ENCODE data around the gene RGS6.

RGS6 gene

GRCh38 chr14:72064501-72064900 is 132.3 kb downstream of the RGS6 start:
- Histone ChIP-seq H3K9ac (ENCODE audit: insufficient read length, low read depth) (no peak overlapping the region), H3K36me3 (ENCODE audit: insufficient read depth, insufficient read length, low read length) (no peaks in the 10 kb centered on the region), H3K4me3 (ENCODE audit: insufficient read length, low read depth) (no peak overlapping the region), H3K4me1 (ENCODE audit: insufficient read depth, insufficient read length) (no peaks in the 10 kb centered on the region), H3K27me3 (ENCODE audit: insufficient read depth, insufficient read length) (no peaks in the 10 kb centered on the region), H3K9me3 (ENCODE audit: insufficient read depth, low read length) (no peaks in the 10 kb centered on the region)
- no peak for TF ChIP-seq ZNF274 (IDR thresholded peaks at IDR 0.05; ENCODE audit: low read depth, low read length)
- TF ChIP-seq YY1 (IDR thresholded peaks at IDR 0.05; ENCODE audit: insufficient read depth, insufficient read length), result no peak
- TF ChIP-seq SUZ12 (IDR thresholded peaks at IDR 0.05; ENCODE audit: extremely low read depth, insufficient read depth, insufficient read length), result no peak
- DNase-seq (ENCODE audit: low read depth, low spot score), result no peak

GRCh38 chr14:72070458-72070857 is 138.2 kb downstream of the RGS6 start:
- DNase-seq (ENCODE audit: low read depth, low spot score), result no peak
- no peaks in the 10 kb centered on the region for H3K9me3 ChIP-seq (ENCODE audit: insufficient read depth, low read length)
- H3K4me3 ChIP-seq (ENCODE audit: insufficient read length, low read depth), result no peak overlapping the region
- no peaks in the 10 kb centered on the region for H3K27me3 ChIP-seq (ENCODE audit: insufficient read depth, insufficient read length)
- no peaks in the 10 kb centered on the region for H3K36me3 ChIP-seq (ENCODE audit: insufficient read depth, insufficient read length, low read length)
- H3K4me1 ChIP-seq (ENCODE audit: insufficient read depth, insufficient read length), result no peaks in the 10 kb centered on the region
- no peak overlapping the region for H3K9ac ChIP-seq (ENCODE audit: insufficient read length, low read depth)
- TF ChIP-seq ZNF274 (IDR thresholded peaks at IDR 0.05; ENCODE audit: low read depth, low read length), result no peak
- TF ChIP-seq YY1 (IDR thresholded peaks at IDR 0.05; ENCODE audit: insufficient read depth, insufficient read length), result no peak
- no peak for TF ChIP-seq SUZ12 (IDR thresholded peaks at IDR 0.05; ENCODE audit: extremely low read depth, insufficient read depth, insufficient read length)

GRCh38 chr14:72075649-72076334 is 143.6 kb downstream of the RGS6 start:
- TF ChIP-seq ZNF274 (IDR thresholded peaks at IDR 0.05; ENCODE audit: low read depth, low read length) (no peak), YY1 (IDR thresholded peaks at IDR 0.05; ENCODE audit: insufficient read depth, insufficient read length) (no peak), SUZ12 (IDR thresholded peaks at IDR 0.05; ENCODE audit: extremely low read depth, insufficient read depth, insufficient read length) (no peak)
- Histone ChIP-seq H3K4me3 (ENCODE audit: insufficient read length, low read depth) (no peak overlapping the region), H3K27me3 (ENCODE audit: insufficient read depth, insufficient read length) (no peaks in the 10 kb centered on the region), H3K9ac (ENCODE audit: insufficient read length, low read depth) (no peak overlapping the region), H3K9me3 (ENCODE audit: insufficient read depth, low read length) (0 out of 2 replicates have a peak, but pooled peaks cover 5% of the 10 kb centered on the region), H3K4me1 (ENCODE audit: insufficient read depth, insufficient read length) (no peaks in the 10 kb centered on the region), H3K36me3 (ENCODE audit: insufficient read depth, insufficient read length, low read length) (no peaks in the 10 kb centered on the region)
- DNase-seq (ENCODE audit: low read depth, low spot score), result peak; percentile 57

GRCh38 chr14:72081137-72081536 is 148.9 kb downstream of the RGS6 start:
- Histone ChIP-seq H3K27me3 (ENCODE audit: insufficient read depth, insufficient read length) (no peaks in the 10 kb centered on the region), H3K36me3 (ENCODE audit: insufficient read depth, insufficient read length, low read length) (no peaks in the 10 kb centered on the region), H3K4me3 (ENCODE audit: insufficient read length, low read depth) (no peak overlapping the region), H3K9ac (ENCODE audit: insufficient read length, low read depth) (no peak overlapping the region), H3K4me1 (ENCODE audit: insufficient read depth, insufficient read length) (no peaks in the 10 kb centered on the region), H3K9me3 (ENCODE audit: insufficient read depth, low read length) (0 out of 2 replicates have a peak, but pooled peaks cover 5% of the 10 kb centered on the region)
- TF ChIP-seq SUZ12 (IDR thresholded peaks at IDR 0.05; ENCODE audit: extremely low read depth, insufficient read depth, insufficient read length), result no peak
- no peak for TF ChIP-seq YY1 (IDR thresholded peaks at IDR 0.05; ENCODE audit: insufficient read depth, insufficient read length)
- no peak for TF ChIP-seq ZNF274 (IDR thresholded peaks at IDR 0.05; ENCODE audit: low read depth, low read length)
- no peak for DNase-seq (ENCODE audit: low read depth, low spot score)

GRCh38 chr14:72084935-72085334 is 152.7 kb downstream of the RGS6 start:
- Histone ChIP-seq H3K36me3 (ENCODE audit: insufficient read depth, insufficient read length, low read length) (no peaks in the 10 kb centered on the region), H3K4me1 (ENCODE audit: insufficient read depth, insufficient read length) (no peaks in the 10 kb centered on the region), H3K9ac (ENCODE audit: insufficient read length, low read depth) (no peak overlapping the region), H3K27me3 (ENCODE audit: insufficient read depth, insufficient read length) (no peaks in the 10 kb centered on the region), H3K4me3 (ENCODE audit: insufficient read length, low read depth) (no peak overlapping the region), H3K9me3 (ENCODE audit: insufficient read depth, low read length) (no peaks in the 10 kb centered on the region)
- no peak for TF ChIP-seq ZNF274 (IDR thresholded peaks at IDR 0.05; ENCODE audit: low read depth, low read length)
- TF ChIP-seq SUZ12 (IDR thresholded peaks at IDR 0.05; ENCODE audit: extremely low read depth, insufficient read depth, insufficient read length), result no peak
- TF ChIP-seq YY1 (IDR thresholded peaks at IDR 0.05; ENCODE audit: insufficient read depth, insufficient read length), result no peak
- DNase-seq (ENCODE audit: low read depth, low spot score), result no peak

- H3K9me3 ChIP-seq (ENCODE audit: insufficient read depth, low read length), result no peaks in the 10 kb centered on the region
- H3K9ac ChIP-seq (ENCODE audit: insufficient read length, low read depth), result no peak overlapping the region
- DNase-seq (ENCODE audit: low read depth, low spot score), result no peak
- H3K27me3 ChIP-seq (ENCODE audit: insufficient read depth, insufficient read length), result no peaks in the 10 kb centered on the region
- no peak for TF ChIP-seq ZNF274 (IDR thresholded peaks at IDR 0.05; ENCODE audit: low read depth, low read length)
- TF ChIP-seq YY1 (IDR thresholded peaks at IDR 0.05; ENCODE audit: insufficient read depth, insufficient read length), result no peak
- no peak for TF ChIP-seq SUZ12 (IDR thresholded peaks at IDR 0.05; ENCODE audit: extremely low read depth, insufficient read depth, insufficient read length)
- H3K4me3 ChIP-seq (ENCODE audit: insufficient read length, low read depth), result no peak overlapping the region
- no peaks in the 10 kb centered on the region for H3K36me3 ChIP-seq (ENCODE audit: insufficient read depth, insufficient read length, low read length)
- no peaks in the 10 kb centered on the region for H3K4me1 ChIP-seq (ENCODE audit: insufficient read depth, insufficient read length)
These were observed 157.4 kb downstream of the RGS6 start for GRCh38 chr14:72089625-72090024.

GRCh38 chr14:72094844-72095582 is 162.8 kb downstream of the RGS6 start:
- no peak for TF ChIP-seq YY1 (IDR thresholded peaks at IDR 0.05; ENCODE audit: insufficient read depth, insufficient read length)
- TF ChIP-seq ZNF274 (IDR thresholded peaks at IDR 0.05; ENCODE audit: low read depth, low read length), result no peak
- TF ChIP-seq SUZ12 (IDR thresholded peaks at IDR 0.05; ENCODE audit: extremely low read depth, insufficient read depth, insufficient read length), result no peak
- H3K4me1 ChIP-seq (ENCODE audit: insufficient read depth, insufficient read length), result no peaks in the 10 kb centered on the region
- no peak overlapping the region for H3K9ac ChIP-seq (ENCODE audit: insufficient read length, low read depth)
- DNase-seq (ENCODE audit: low read depth, low spot score), result no peak
- no peaks in the 10 kb centered on the region for H3K9me3 ChIP-seq (ENCODE audit: insufficient read depth, low read length)
- no peaks in the 10 kb centered on the region for H3K36me3 ChIP-seq (ENCODE audit: insufficient read depth, insufficient read length, low read length)
- no peak overlapping the region for H3K4me3 ChIP-seq (ENCODE audit: insufficient read length, low read depth)
- no peaks in the 10 kb centered on the region for H3K27me3 ChIP-seq (ENCODE audit: insufficient read depth, insufficient read length)
